Erythroblast (primary cell): Measurements from ENCODE around the gene KMT2A.

Source experiments
- GATA1 ChIP-seq: IDR thresholded peaks from 2 replicates; pipeline ENCODE4 v1.6.1; 2011; ENCODE audit warnings: low read depth, mild to moderate bottlenecking, control low read depth, low read length, moderate library complexity
- POLR2A ChIP-seq: IDR thresholded peaks from 2 replicates; pipeline ENCODE4 v1.6.1; 2011; ENCODE audit warnings: mild to moderate bottlenecking, low read length

DNA sequence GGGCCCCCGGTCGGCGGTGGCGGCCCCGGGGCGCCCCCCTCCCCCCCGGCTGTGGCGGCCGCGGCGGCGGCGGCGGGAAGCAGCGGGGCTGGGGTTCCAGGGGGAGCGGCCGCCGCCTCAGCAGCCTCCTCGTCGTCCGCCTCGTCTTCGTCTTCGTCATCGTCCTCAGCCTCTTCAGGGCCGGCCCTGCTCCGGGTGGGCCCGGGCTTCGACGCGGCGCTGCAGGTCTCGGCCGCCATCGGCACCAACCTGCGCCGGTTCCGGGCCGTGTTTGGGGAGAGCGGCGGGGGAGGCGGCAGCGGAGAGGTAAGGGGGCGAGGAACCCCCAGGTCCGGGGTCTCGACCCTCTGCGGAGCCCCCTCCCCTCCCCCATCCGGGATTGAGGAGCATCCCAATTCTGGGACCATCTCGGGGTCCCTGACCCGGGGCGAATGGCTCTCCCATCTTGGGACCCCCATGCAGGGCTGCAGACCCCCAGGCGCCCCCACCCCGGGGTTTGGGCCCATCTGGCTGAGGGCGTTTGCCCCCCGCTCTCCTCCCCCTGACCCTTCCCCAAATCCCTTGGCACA is 431 bp downstream of the KMT2A start:
- TF ChIP-seq POLR2A (no peak), GATA1 (no peak)
